ENCODE measurements around the gene SPRED1.

SPRED1 gene

DNA sequence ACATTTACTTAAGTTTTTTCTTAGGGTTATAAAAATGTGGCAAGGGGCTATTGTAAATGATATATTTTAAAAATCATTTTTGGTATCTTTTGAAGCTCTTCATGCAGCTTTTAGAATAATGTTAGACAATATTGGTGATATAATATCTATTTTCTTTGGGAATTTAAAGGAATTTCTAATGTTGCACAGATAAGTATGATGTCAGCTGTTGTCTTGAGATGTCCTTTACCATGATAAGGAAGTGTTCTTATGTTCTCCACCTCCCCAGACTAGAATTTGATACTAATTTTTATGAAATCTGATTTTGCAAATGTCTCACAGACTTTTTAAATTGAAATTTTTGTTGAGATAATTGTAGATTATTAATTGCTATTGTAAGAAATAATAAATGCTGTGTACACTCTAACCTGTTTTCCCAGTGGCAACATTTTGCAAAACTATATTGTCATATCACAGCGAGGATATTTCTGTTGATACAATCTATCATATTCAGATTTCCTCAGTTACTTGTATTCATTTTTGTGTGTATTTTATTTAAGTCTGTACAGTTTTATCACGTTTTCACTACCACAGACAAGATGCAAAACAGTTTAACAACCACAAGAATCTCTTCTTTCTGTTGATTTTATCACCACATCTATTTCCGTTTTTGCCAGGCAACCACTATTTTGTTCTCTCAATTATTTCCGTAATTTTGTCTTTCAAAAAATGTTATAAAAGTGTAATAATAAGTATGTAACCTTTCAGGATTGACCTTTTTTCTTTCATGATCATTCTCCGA, 55.4 kb downstream of the SPRED1 start:
- TF ChIP-seq, protein P1, sequence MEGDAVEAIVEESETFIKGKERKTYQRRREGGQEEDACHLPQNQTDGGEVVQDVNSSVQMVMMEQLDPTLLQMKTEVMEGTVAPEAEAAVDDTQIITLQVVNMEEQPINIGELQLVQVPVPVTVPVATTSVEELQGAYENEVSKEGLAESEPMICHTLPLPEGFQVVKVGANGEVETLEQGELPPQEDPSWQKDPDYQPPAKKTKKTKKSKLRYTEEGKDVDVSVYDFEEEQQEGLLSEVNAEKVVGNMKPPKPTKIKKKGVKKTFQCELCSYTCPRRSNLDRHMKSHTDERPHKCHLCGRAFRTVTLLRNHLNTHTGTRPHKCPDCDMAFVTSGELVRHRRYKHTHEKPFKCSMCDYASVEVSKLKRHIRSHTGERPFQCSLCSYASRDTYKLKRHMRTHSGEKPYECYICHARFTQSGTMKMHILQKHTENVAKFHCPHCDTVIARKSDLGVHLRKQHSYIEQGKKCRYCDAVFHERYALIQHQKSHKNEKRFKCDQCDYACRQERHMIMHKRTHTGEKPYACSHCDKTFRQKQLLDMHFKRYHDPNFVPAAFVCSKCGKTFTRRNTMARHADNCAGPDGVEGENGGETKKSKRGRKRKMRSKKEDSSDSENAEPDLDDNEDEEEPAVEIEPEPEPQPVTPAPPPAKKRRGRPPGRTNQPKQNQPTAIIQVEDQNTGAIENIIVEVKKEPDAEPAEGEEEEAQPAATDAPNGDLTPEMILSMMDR (IDR thresholded peaks at IDR 0.05; ENCODE audit: control extremely low read depth, extremely low read depth, low read depth, missing control alignments) = no peak
- POLR2A ChIA-PET = no interaction called here
- DNase-seq (ENCODE audit: extremely low spot score) = no peak
- CTCF ChIA-PET = interaction anchor here (1.6 kb wide), 1 partner anchor 12 kb away, joined by 4 read pairs; no protein-coding TSS in a partner anchor

DNA sequence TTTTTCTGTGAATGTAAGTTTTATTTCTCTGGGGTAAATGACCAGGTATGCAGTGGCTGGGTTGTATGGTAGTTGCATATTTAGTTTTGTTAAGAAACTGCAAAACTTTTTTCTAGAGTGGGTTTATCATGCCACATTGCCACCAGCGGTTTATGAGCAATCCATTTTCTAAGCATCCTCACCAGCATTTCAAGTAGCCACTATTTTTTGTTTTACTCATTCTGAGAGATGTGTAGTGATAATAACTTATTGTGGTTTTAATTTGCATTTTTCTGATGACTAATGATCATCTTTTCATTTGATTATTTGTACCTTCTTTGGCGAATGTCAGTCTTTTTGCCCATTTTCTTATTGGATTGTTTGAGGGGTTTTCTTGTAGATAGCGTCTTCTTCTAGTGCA, 56.2 kb downstream of the SPRED1 start:
- ChIA-PET POLR2A (no interaction called here), CTCF (no interaction called here)
- no peak for DNase-seq (ENCODE audit: extremely low spot score)
- TF ChIP-seq, protein P1 (IDR thresholded peaks at IDR 0.05; ENCODE audit: control extremely low read depth, extremely low read depth, low read depth, missing control alignments) = no peak

GRCh38 chr15:38312190-38312589, 59.6 kb downstream of the SPRED1 start:
- ChIA-PET POLR2A (no interaction called here), CTCF (no interaction called here)
- no peak for DNase-seq (ENCODE audit: extremely low spot score)
- TF ChIP-seq, protein P1 (IDR thresholded peaks at IDR 0.05; ENCODE audit: control extremely low read depth, extremely low read depth, low read depth, missing control alignments) = no peak

DNA sequence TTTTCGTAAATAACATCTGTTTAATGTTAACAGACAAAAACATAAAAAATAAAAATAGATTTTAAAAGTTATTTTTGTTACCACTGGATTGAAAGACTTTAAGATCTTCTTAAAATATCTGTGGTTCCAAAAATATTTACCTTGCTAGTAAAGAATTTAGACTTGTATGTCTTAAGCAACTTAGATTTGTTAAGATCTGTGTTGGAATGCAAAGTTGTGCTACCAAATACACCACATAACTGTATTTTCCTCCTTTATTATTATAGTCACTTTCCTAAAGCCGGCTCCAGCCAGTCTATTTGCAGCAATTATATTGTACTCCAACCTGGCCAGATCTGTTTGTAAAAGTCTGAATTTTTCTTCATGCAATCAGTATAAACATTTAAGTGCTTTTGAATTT, 63.7 kb downstream of the SPRED1 start:
- CTCF ChIA-PET = no interaction called here
- TF ChIP-seq, protein P1 (IDR thresholded peaks at IDR 0.05; ENCODE audit: control extremely low read depth, extremely low read depth, low read depth, missing control alignments) = no peak
- POLR2A ChIA-PET = no interaction called here
- no peak for DNase-seq (ENCODE audit: extremely low spot score)

GRCh38 chr15:38320181-38320580, 67.5 kb downstream of the SPRED1 start:
- POLR2A ChIA-PET = no interaction called here
- no peak for DNase-seq (ENCODE audit: extremely low spot score)
- TF ChIP-seq, protein P1 (IDR thresholded peaks at IDR 0.05; ENCODE audit: control extremely low read depth, extremely low read depth, low read depth, missing control alignments) = no peak
- CTCF ChIA-PET = no interaction called here

DNA sequence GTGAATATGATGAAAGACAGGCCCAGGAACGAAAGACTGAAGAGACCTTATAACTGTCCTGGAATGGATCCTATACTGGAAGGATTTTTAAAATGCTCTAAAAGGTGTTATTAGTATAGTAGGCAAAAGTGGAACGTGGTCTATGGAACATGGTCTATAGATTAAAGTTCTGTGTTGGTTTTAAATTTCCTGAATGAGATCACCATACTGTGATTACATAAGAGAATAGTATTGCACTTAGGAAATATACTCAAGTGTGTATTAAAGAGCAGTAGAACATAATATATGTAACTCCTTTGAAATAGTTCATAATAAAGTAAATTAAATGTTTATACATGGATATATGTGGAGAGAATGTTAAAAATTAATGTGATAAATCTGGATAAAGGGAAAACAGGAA, 68.2 kb downstream of the SPRED1 start:
- TF ChIP-seq, protein P1 (IDR thresholded peaks at IDR 0.05; ENCODE audit: control extremely low read depth, extremely low read depth, low read depth, missing control alignments) = no peak
- POLR2A ChIA-PET = no interaction called here
- DNase-seq (ENCODE audit: extremely low spot score) = no peak
- CTCF ChIA-PET = no interaction called here

Measured in GM10248 (cell line).